Mammary epithelial cell (primary cell): ENCODE measurements around the gene PCDH15.

Experiments
- EZH2 ChIP-seq: IDR thresholded peaks from 2 replicates; pipeline ENCODE4 v1.6.1; 2012; ENCODE audit warnings: low read length, inconsistent platforms, borderline replicate concordance
- TF ChIP-seq, protein P1 (sequence below), 2 donors: IDR thresholded peaks in 1 of 2; conservative IDR thresholded peaks in 1 of 2; 2 replicates each; pipeline ENCODE4 v1.5.1; 2011 to 2012; ENCODE audit warnings: inconsistent platforms in 2 of 2, low read length in 2 of 2, mild to moderate bottlenecking in 2 of 2, control low read depth in 1 of 2, low read depth in 1 of 2; ENCODE audit not compliant: insufficient read depth in 1 of 2; ENCODE audit errors: extremely low read depth in 1 of 2

DNA sequence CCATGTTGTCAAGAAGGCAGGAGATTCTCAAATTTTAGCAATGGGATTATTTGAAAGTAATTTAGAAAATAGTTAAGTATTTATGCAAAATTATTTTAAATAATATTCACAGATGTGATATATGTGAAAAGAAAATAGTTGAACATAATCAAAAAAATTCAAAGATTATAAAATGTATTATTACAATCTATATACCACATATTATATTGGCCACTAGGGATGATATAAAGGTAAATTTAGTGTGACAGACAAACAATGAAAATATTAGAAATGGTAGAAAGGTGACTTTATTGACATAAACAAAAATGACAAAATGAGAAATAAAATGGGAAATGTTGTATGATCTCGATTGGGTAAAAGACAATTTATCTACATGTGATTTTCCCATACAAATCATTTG lies 385.5 kb downstream of the PCDH15 start:
- no peak for TF ChIP-seq EZH2
- TF ChIP-seq, protein P1, sequence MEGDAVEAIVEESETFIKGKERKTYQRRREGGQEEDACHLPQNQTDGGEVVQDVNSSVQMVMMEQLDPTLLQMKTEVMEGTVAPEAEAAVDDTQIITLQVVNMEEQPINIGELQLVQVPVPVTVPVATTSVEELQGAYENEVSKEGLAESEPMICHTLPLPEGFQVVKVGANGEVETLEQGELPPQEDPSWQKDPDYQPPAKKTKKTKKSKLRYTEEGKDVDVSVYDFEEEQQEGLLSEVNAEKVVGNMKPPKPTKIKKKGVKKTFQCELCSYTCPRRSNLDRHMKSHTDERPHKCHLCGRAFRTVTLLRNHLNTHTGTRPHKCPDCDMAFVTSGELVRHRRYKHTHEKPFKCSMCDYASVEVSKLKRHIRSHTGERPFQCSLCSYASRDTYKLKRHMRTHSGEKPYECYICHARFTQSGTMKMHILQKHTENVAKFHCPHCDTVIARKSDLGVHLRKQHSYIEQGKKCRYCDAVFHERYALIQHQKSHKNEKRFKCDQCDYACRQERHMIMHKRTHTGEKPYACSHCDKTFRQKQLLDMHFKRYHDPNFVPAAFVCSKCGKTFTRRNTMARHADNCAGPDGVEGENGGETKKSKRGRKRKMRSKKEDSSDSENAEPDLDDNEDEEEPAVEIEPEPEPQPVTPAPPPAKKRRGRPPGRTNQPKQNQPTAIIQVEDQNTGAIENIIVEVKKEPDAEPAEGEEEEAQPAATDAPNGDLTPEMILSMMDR (conservative IDR thresholded peaks at IDR 0.05 in 1 of 2, IDR thresholded peaks at IDR 0.05 in 1 of 2; ENCODE audit: extremely low read depth in 1 of 2, insufficient read depth in 1 of 2, low read depth in 1 of 2, low read length in 2 of 2), result peak in 1 of 2 donors; percentile 1
